HG03095 (cell line): Measurements from ENCODE around the gene RCBTB1.
"Not testable (repeated sequence)": the region's sequence is repeated elsewhere in the genome, so short reads cannot be mapped to it uniquely, and the experiment has no call there.

Experiments
- ATAC-seq: cut with Tn5 transposase; IDR thresholded peaks from one replicate; pipeline ENCODE4 v1.9.1; 2021; ENCODE audit warnings: moderate library complexity; ENCODE audit not compliant: unreplicated experiment

RCBTB1 gene

GRCh38 chr13:49606747-49607648, 21.6 kb upstream of the RCBTB1 start:
- peak; percentile 94 for ATAC-seq

GRCh38 chr13:49604570-49604969, 19.2 kb upstream of the RCBTB1 start:
- no peak for ATAC-seq

GRCh38 chr13:49602615-49603014, 17.3 kb upstream of the RCBTB1 start:
- ATAC-seq = not testable (repeated sequence)

DNA sequence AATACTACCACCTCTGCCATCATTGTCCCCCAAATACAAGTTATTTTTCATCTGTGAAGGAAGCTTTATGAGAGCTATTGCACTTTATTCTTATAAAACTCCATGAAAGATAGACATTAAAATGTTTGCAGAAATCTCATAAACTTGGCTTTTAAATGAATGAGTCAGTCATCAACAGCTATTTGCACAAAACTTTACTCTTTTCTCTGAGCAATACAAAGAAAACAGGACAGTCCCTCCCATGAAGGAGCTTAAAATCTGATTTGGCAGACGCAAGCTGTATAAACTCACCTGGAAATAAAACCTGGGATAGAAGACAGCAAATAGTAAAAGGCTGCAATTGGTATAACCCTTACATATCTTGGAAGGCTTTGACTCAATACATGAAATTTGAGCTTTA, 16.6 kb upstream of the RCBTB1 start:
- no peak for ATAC-seq

DNA sequence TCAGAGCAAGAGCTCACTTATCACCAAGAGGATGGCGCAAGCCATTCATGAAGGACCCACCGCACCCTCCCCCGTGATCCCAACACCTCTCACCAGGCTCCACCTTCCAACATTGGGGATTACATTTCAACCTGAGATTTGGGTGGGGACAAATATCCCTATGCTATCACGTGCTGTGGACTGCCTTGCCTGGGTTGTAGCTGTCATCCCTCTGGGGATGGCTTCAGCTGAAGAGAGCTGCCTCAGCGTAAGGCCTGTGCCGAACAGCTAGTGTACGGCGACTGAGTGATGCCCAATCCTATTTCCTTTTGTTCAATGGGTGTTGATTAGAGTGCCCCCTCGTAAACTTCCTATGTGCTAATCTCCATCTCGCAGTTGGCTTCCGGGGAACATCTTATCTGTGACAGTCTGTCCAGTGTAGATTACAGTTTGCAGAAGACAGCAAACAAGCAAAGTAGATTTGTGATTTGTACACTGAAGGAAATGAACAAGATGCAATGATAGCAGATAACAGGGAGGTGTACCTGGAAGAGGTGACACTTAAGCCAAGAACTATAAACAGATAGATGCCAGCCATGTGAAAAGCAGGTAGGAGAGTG, 11.8 kb upstream of the RCBTB1 start:
- no peak for ATAC-seq

DNA sequence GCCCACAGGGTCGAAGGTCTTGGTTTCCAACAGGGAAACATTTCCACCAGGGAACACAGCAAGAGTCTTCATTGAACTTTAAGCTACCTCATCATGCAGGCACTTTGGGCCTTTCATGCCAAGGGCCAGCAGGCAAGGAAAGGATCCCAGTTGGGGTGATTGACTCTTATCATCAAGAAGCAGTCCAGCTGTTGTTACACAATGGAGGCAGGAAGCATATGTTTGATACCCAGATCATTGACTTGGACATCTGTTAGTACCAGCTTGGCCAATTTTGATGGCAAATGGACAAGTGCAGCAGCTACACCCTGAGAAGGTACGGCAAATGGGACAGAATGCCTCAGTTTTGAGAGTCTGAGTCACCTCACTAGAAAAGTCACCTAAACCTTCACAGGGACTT, 10.9 kb upstream of the RCBTB1 start:
- no peak for ATAC-seq

DNA sequence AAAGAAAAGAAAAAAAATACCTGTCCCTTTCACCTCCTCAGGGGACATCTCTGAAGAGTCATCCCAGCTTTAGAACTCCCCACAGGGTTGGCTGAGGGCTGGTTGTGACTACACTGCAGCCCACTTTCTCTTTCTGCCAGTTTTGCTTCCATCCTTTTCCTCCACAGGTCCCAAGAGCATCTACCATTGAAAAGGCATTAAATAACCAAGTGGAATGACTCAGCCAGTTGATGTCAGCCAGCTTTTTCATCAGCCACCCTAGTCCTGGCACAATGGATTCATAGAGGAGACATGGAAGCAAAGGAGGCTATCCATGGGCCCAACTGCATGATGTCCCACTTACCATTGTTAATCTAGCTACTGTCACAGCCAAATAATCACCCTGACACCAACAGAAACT, 9.2 kb upstream of the RCBTB1 start:
- no peak for ATAC-seq

DNA sequence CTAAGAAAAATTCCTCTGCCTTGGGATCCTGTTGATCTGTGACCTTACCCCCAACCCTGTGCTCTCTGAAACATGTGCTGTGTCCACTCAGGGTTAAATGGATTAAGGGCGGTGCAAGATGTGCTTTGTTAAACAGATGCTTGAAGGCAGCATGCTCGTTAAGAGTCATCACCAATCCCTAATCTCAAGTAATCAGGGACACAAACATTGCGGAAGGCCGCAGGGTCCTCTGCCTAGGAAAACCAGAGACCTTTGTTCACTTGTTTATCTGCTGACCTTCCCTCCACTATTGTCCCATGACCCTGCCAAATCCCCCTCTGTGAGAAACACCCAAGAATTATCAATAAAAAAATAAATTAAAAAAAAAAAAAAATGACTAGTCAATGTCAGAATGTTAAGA, 8.5 kb upstream of the RCBTB1 start:
- not testable (repeated sequence) for ATAC-seq

- ATAC-seq = not testable (repeated sequence)
These were observed 5.4 kb upstream of the RCBTB1 start for GRCh38 chr13:49590714-49591113.

DNA sequence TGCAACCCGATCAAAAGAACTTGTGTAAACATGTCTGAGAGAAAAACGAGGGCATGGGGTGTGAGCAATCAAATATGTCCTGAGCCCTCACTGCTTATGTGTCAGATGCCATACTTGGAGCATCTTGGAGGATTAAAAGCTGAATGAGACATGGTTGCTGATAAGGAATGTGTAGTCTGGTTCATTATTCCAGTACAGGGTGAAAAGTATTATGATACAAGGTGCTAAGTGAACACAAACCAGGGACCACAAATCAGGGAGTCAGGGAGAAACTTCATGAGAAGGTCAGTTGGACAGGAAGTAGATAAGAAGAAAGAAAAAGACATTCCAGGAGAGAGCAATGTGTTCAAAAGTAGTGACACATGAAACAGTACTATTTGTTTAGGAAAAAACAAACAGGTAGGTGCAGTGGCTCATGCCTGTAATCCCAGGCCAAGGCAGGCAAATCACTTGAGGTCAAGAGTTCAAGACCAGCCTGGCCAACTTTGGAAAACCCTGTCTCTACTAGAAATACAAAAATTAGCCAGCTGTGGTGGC, 2.0 kb upstream of the RCBTB1 start:
- no peak for ATAC-seq

GRCh38 chr13:49586717-49587116, 1.4 kb upstream of the RCBTB1 start:
- ATAC-seq = no peak

- peak; percentile 7 for ATAC-seq
These were observed 581 bp downstream of the RCBTB1 start for GRCh38 chr13:49584771-49585182.

DNA sequence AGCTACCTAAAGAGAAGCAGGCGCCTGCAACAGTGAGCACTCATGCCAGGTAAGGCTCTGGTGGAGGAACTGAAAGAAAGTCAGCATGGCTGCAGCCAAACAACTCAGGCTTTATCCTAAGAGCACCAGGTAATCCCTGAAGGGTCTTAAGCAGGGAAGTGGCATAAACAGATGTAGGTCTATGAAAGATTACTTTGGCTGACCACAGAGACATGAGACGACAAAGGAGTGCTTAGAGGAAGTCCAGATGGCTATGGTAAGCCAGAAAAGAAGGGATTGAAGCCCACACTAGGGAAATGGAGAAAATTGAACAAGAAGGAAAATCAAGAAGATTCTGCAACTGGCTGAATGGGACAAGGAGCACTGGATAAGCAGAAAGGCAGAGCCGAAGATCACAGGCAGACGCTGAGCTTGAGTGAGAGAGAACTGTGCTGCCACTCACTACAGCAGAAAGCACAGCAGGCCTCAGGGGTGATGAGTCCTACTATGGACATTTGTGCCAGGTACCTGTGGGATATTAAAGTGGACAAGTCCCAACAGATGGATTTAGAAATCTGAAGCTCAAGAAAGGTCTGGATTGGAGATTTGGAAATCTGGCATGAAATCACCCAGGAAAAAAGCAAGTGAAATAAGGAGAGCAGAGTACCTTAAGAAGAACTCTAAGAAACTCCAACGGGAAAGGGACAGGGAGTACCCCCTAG, 4.2 kb downstream of the RCBTB1 start:
- no peak for ATAC-seq

DNA sequence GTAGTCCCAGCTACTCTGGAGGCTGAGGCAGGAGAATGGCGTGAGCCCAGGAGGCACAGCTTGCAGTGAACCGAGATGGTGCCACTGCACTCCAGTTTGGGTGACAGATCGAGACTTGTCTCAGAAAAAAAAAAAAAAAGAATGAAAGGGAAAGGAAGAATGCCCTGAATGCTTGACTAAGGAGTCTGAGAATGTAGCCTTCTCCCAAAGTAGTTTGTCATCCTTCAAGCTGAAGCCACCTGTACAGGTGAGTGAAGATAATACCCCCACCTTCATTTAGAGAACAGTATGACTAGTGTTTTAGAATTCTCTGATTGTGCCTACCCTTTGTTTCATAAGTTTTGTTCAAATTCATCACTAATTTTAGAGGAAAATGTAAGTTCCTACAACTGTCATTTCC, 5.9 kb downstream of the RCBTB1 start:
- no peak for ATAC-seq

DNA sequence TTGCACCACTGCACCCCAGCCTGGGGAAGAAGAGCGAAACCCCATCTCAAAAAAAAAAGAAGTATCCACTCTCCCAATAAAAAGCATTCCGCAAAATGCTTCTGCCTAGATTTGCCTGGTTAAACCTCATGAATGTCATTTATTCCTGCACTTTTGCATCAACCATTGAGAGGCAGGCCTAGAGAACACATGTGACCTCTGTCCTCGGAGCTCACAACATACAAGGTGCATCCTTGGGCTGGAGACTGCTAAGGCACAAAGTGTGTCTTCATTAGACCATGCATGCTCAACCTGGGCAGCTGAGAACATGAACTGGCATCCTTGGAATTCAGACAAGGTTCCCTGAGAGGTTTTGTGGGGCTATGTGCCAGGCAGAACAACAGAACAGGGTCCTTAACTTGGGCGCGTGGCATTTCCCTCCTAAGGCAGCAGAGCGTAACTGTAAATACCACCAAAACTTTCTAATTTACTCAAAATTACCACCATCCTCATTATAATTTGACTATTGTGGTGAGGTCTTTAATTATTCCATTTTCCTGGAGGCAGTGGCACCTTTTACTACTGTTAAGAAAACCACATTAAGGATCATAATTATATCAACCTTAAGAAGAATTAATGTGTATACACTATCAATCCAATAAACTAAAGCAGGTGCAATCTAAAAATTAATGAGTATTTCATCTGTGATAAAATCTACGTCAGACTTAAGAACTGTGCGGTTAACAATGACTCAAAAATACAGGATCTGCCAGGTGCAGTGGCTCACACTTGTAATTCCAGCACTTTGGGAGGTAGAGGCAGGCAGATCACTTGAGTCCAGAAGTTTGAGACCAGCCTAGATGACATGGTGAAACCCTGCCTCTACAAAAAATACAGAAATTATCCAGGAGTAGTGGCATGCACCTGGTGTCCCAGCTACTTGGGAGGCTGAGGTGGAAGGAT, 13.8 kb downstream of the RCBTB1 start:
- ATAC-seq = no peak

DNA sequence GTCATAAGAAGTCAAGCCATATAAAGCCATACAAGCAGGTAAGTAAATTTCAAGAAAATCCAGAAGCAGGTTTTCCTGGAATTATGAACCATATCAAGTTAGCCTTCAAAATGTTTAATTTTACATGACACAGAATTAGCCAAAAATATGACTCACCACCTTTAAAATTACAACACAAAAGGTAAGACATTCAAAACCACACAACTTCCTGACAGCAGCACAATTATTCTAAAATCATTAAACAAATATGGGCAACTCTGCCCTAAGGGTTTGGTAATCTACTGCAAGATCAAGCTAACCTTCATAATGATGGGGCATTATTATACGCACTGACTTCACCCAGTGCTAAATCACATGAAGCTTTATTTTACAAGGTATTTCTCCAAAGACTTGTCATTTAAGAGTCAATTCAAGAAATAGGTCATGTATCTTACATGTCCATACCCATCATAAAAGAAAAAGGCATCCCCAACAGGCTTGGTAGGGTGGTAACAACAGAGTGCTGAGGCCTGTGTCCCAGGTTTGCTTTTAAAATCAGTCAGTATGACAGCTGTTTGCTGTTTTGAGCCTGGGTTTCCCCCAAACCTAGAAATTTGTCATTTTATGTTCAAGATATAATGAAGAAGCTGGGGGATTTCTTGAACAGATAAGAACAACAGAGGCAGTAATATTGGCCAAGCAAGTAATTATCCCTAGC, 15.2 kb downstream of the RCBTB1 start:
- no peak for ATAC-seq

- no peak for ATAC-seq
These were observed 17.9 kb downstream of the RCBTB1 start for GRCh38 chr13:49567491-49567890.

DNA sequence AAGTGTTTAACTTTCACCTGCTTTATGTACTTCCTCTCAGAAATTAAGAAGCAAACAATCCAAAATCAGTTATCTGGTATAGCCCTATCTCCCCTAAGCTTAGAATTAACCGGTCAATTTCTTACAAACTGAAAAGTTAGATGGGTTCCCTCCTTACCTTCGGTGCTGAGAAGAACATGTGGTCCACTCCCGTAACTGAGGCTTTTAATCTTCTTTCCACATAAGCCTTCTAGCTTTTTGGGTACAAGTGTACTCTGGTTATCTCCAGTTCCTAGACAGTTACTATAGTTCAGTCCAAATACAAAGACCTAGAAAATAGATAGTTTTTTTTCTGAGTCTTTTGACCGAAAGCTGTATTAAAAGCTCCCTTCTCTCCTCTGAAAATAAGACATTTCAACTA, 18.9 kb downstream of the RCBTB1 start:
- no peak for ATAC-seq

DNA sequence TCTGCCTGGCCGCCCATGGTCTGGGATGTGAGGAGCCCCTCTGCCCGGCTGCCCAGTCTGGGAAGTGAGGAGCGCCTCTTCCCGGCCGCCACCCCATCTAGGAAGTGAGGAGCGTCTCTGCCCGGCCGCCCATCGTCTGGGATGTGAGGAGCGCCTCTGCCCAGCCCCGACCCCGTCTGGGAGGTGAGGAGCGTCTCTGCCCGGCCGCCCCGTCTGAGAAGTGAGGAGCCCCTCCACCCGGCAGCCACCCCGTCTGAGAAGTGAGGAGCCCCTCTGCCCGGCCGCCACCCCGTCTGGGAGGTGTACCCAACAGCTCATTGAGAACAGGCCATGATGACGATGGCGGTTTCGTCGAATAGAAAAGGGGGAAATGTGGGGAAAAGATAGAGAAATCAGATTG, 19.9 kb downstream of the RCBTB1 start:
- not testable (repeated sequence) for ATAC-seq

DNA sequence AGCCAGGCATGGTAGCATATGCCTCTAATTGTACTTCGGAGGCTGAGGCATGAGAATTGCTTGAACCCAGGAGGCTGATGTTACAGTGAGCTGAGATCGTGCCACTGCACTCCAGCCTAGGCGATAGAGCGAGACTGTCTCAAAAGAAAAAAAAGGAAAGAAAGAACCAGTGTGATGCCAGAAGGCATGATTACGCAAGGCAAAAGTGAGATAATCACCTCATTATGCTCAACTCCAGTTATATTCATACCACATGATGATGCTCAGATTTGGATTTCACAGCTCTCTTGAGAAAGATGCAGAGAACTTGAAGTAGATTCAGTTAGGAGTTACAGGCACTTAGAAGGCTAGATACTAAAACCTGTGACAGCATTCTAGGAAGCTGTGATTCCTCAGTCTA, 21.8 kb downstream of the RCBTB1 start:
- no peak for ATAC-seq
